H1 (cell line): ENCODE results near the gene USP26. TPM values are rescaled to one million over a fixed set of nuclear protein-coding genes. Genes with fewer than 3 reads are reported as not detected.

Source experiments
- CTCF ChIA-PET: fragments of 300-600 bp; sonication (Branson Sonifier 250); formaldehyde crosslinking; loops from one replicate; lab custom pipeline; 2021; ENCODE audit not compliant: partially characterized antibody; lab: Charles Lee
- POLR2A ChIA-PET: fragments of 300-600 bp; sonication (Branson Sonifier 250); formaldehyde crosslinking; loops from one replicate; lab custom pipeline; 2021; ENCODE audit warnings: inconsistent platforms; ENCODE audit not compliant: partially characterized antibody; lab: Charles Lee
- DNase-seq, 2 experiments: peaks; one replicate each; pipeline versions ENCODE4 v3.0.0 to v3.0.0-alpha.2; 2010 to 2022; ENCODE audit warnings: low spot score in 2 of 2, low read depth in 1 of 2, mixed read lengths in 1 of 2
- FAIRE-seq: peaks from 2 replicates; lab custom pipeline; 2011; peaks lifted over from hg19 to GRCh38; lab: Jason Lieb, UNC
- H2AFZ ChIP-seq: 2 replicates; pipeline ENCODE4 v1.8.1; 2012; ENCODE audit warnings: low read length, inconsistent platforms
- H2AK5ac ChIP-seq: 2 replicates; pipeline ENCODE4 v1.6.1; 2013; ENCODE audit warnings: low read depth, low read length
- H2BK120ac ChIP-seq: replicated peaks from 2 replicates; pipeline ENCODE3; 2013; ENCODE audit warnings: low read depth, low read length, inconsistent platforms
- H2BK12ac ChIP-seq: 2 replicates; pipeline ENCODE4 v1.6.1; 2013; ENCODE audit warnings: low read depth, low read length
- H2BK15ac ChIP-seq: 2 replicates; pipeline ENCODE4 v1.6.1; 2013; ENCODE audit warnings: low read length
- H2BK20ac ChIP-seq: 2 replicates; pipeline ENCODE4 v1.6.1; 2013; ENCODE audit warnings: low read length
- H2BK5ac ChIP-seq: 2 replicates; pipeline ENCODE4 v1.6.1; 2013; ENCODE audit warnings: low read depth, low read length
- H3K14ac ChIP-seq: 2 replicates; pipeline ENCODE4 v1.6.1; 2013; ENCODE audit warnings: inconsistent platforms; ENCODE audit not compliant: insufficient read length
- H3K18ac ChIP-seq: 2 replicates; pipeline ENCODE4 v1.6.1; 2013; ENCODE audit warnings: low read length; ENCODE audit errors: extremely low read depth
- H3K23ac ChIP-seq: 2 replicates; pipeline ENCODE4 v1.6.1; 2013; ENCODE audit warnings: inconsistent platforms; ENCODE audit not compliant: insufficient read length
- H3K23me2 ChIP-seq: 2 replicates; pipeline ENCODE4 v1.6.1; 2013; ENCODE audit warnings: low read depth, low read length
- H3K27ac ChIP-seq: 2 replicates; pipeline ENCODE4 v1.6.1; 2011; ENCODE audit warnings: low read depth, low read length, inconsistent platforms
- H3K27me3 ChIP-seq, 4 experiments: replicated peaks in 1 of 4; 1 replicate in 1 of 4; 2 replicates in 3 of 4; pipeline versions ENCODE4 v1.6.1 to v1.8.1; 2011 to 2013; ENCODE audit warnings: low read length in 3 of 4, mild to moderate bottlenecking in 3 of 4, inconsistent platforms in 2 of 4, mixed read lengths in 2 of 4, moderate library complexity in 1 of 4; ENCODE audit not compliant: control insufficient read depth in 3 of 4, insufficient read depth in 3 of 4; ENCODE audit errors: extremely low read depth in 1 of 4
- H3K36me3 ChIP-seq, 4 experiments: 2 replicates each; pipeline versions ENCODE4 v1.6.1 to v1.8.1; 2011 to 2013; ENCODE audit warnings: mild to moderate bottlenecking in 4 of 4, low read length in 3 of 4, moderate library complexity in 2 of 4, control low read depth in 1 of 4, inconsistent platforms in 1 of 4; ENCODE audit not compliant: insufficient read depth in 4 of 4, control insufficient read depth in 2 of 4
- H3K4ac ChIP-seq: replicated peaks from 2 replicates; pipeline ENCODE3; 2013; ENCODE audit warnings: low read length, low read depth, mixed read lengths, inconsistent platforms; ENCODE audit not compliant: insufficient read length
- H3K4me1 ChIP-seq, 4 experiments: replicated peaks in 1 of 4; 1 replicate in 1 of 4; 2 replicates in 3 of 4; pipeline versions ENCODE4 v1.6.1 to v1.8.1; 2011 to 2013; ENCODE audit warnings: low read length in 3 of 4, inconsistent platforms in 2 of 4, mixed read lengths in 1 of 4; ENCODE audit not compliant: insufficient read depth in 4 of 4, control insufficient read depth in 3 of 4
- H3K4me2 ChIP-seq, 2 experiments: 2 replicates each; pipeline versions ENCODE4 v1.6.1 to v1.8.1; 2011 to 2013; ENCODE audit warnings: low read depth in 2 of 2, low read length in 2 of 2, control low read depth in 1 of 2, inconsistent platforms in 1 of 2, mild to moderate bottlenecking in 1 of 2; ENCODE audit not compliant: insufficient read depth in 1 of 2
- H3K4me3 ChIP-seq, 4 experiments: fragments of 200-600, 300-600 bp in 1 of 4; sonication (generic), shearing (Covaris generic), sonication (Bioruptor Twin) in 1 of 4; 2 replicates each; pipeline versions ENCODE4 v1.5.1 to v1.8.1; 2011 to 2016; ENCODE audit warnings: low read length in 4 of 4, low read depth in 3 of 4, control low read depth in 2 of 4, inconsistent platforms in 2 of 4, mild to moderate bottlenecking in 2 of 4, mixed read lengths in 1 of 4, moderate library complexity in 1 of 4; ENCODE audit not compliant: insufficient read depth in 2 of 4; ENCODE audit errors: extremely low read depth in 1 of 4
- H3K56ac ChIP-seq: replicated peaks from 2 replicates; pipeline ENCODE3; 2013; ENCODE audit warnings: low read depth, mild to moderate bottlenecking, mixed read lengths, low read length, inconsistent platforms; ENCODE audit not compliant: insufficient read length
- H3K79me1 ChIP-seq: 2 replicates; pipeline ENCODE4 v1.6.1; 2013; ENCODE audit warnings: low read depth, low read length, control low read depth
- H3K79me2 ChIP-seq, 2 experiments: 2 replicates each; pipeline versions ENCODE4 v1.6.1 to v1.8.1; 2012 to 2013; ENCODE audit warnings: low read length in 2 of 2, mild to moderate bottlenecking in 2 of 2, inconsistent platforms in 1 of 2; ENCODE audit not compliant: insufficient read depth in 2 of 2, control insufficient read depth in 1 of 2
- H3K9ac ChIP-seq, 4 experiments: replicated peaks in 1 of 4; 1 replicate in 1 of 4; 2 replicates in 3 of 4; pipeline versions ENCODE4 v1.6.1 to v1.8.1; 2011 to 2013; ENCODE audit warnings: low read depth in 3 of 4, low read length in 3 of 4, control low read depth in 2 of 4, mild to moderate bottlenecking in 2 of 4, moderate library complexity in 2 of 4, inconsistent platforms in 1 of 4; ENCODE audit errors: extremely low read depth in 1 of 4
- H3K9me3 ChIP-seq, 2 experiments: 2 replicates each; pipeline versions ENCODE4 v1.6.1 to v1.8.1; 2012 to 2013; ENCODE audit warnings: mild to moderate bottlenecking in 2 of 2, moderate library complexity in 2 of 2, control low read depth in 1 of 2, inconsistent platforms in 1 of 2, low read depth in 1 of 2, low read length in 1 of 2, mixed read lengths in 1 of 2; ENCODE audit not compliant: insufficient read depth in 2 of 2
- H4K20me1 ChIP-seq, 2 experiments: replicated peaks in 1 of 2; 2 replicates each; pipeline versions ENCODE3 to v1.8.1; 2011 to 2013; ENCODE audit warnings: inconsistent platforms in 2 of 2, low read length in 2 of 2, mild to moderate bottlenecking in 1 of 2; ENCODE audit not compliant: insufficient read depth in 2 of 2, control insufficient read depth in 1 of 2
- H4K5ac ChIP-seq: 2 replicates; pipeline ENCODE4 v1.6.1; 2013; ENCODE audit warnings: low read length, low read depth, mixed read lengths, inconsistent platforms; ENCODE audit not compliant: insufficient read length
- H4K8ac ChIP-seq: 2 replicates; pipeline ENCODE4 v1.8.0; 2013; ENCODE audit warnings: mild to moderate bottlenecking, moderate library complexity, low read length, inconsistent platforms; ENCODE audit not compliant: insufficient read depth; ENCODE audit errors: extremely low read depth
- H4K91ac ChIP-seq: replicated peaks from 2 replicates; pipeline ENCODE3; 2013; ENCODE audit warnings: low read length, mixed read lengths, inconsistent platforms; ENCODE audit not compliant: insufficient read length
- ATF2 ChIP-seq: IDR thresholded peaks from 2 replicates; pipeline ENCODE4 v1.6.1; 2012; ENCODE audit warnings: low read length, inconsistent platforms
- BRCA1 ChIP-seq: IDR thresholded peaks from 2 replicates; pipeline ENCODE4 v1.6.1; 2012; ENCODE audit warnings: low read depth, low read length, improper control_type of control experiment
- CHD1 ChIP-seq: IDR thresholded peaks from 2 replicates; pipeline ENCODE4 v1.6.1; 2012; ENCODE audit warnings: low read depth, low read length, improper control_type of control experiment
- E2F6 ChIP-seq: IDR thresholded peaks from 2 replicates; pipeline ENCODE4 v1.6.1; 2012; ENCODE audit warnings: inconsistent platforms
- EGR1 ChIP-seq: IDR thresholded peaks from 2 replicates; pipeline ENCODE4 v1.6.1; 2011; ENCODE audit warnings: low read depth, low read length, borderline replicate concordance
- EP300 ChIP-seq, 2 experiments: IDR thresholded peaks; 1 replicate in 1 of 2; 2 replicates in 1 of 2; pipeline ENCODE4 v1.6.1; 2011 to 2012; ENCODE audit warnings: low read depth in 2 of 2, low read length in 2 of 2, mild to moderate bottlenecking in 2 of 2, borderline replicate concordance in 1 of 2, inconsistent platforms in 1 of 2, moderate library complexity in 1 of 2
- EZH2 ChIP-seq: fragments of 200-600 bp; sonication (generic); IDR thresholded peaks from 2 replicates; pipeline ENCODE4 v1.7.1; 2012; ENCODE audit warnings: low read depth, mild to moderate bottlenecking, moderate library complexity, low read length, inconsistent platforms; ENCODE audit not compliant: severe bottlenecking
- GTF2F1 ChIP-seq: IDR thresholded peaks from 2 replicates; pipeline ENCODE4 v1.6.1; 2012; ENCODE audit warnings: low read depth, low read length, improper control_type of control experiment, borderline replicate concordance
- PHF8 ChIP-seq: fragments of 200-600 bp; sonication (generic); conservative IDR thresholded peaks from 2 replicates; pipeline ENCODE4 v1.7.1; 2012; ENCODE audit warnings: low read depth, mild to moderate bottlenecking, inconsistent platforms, low read length, moderate library complexity
- SRF ChIP-seq: IDR thresholded peaks from 2 replicates; pipeline ENCODE4 v1.6.1; 2011; ENCODE audit warnings: mild to moderate bottlenecking, low read depth, low read length, moderate library complexity
- TAF1 ChIP-seq: IDR thresholded peaks from 2 replicates; pipeline ENCODE4 v1.6.1; 2011; ENCODE audit warnings: mild to moderate bottlenecking, low read depth, low read length
- TCF12 ChIP-seq: IDR thresholded peaks from 2 replicates; pipeline ENCODE4 v1.6.1; 2011; ENCODE audit warnings: low read depth, mild to moderate bottlenecking, low read length
- WGBS, 2 experiments: shearing (Covaris generic) in 1 of 2; methylation state at CpG; one replicate each; pipeline versions ENCODE4 v1.1.6 to v1.1.7; 2013 to 2015; ENCODE audit warnings: low lambda C conversion rate in 2 of 2, mixed read lengths in 2 of 2, inconsistent platforms in 1 of 2, low coverage in 1 of 2, missing lambda C conversion rate in 1 of 2; ENCODE audit not compliant: insufficient replicate concordance in 2 of 2, insufficient coverage in 1 of 2, insufficient read length in 1 of 2; ENCODE audit errors: extremely low coverage in 1 of 2, missing lambda C conversion rate in 1 of 2; 5-methylcytosine and 5-hydroxymethylcytosine counted together
- polyA plus RNA-seq, 7 experiments: library from polyadenylated mRNA; depleted of rRNA in 3 of 7; stranded (reverse) in 5 of 7; unstranded in 2 of 7; fragments of >200 nt in 5 of 7; fragments of 200-250 nt in 2 of 7; gene quantifications; 1 replicate in 5 of 7; 2 replicates in 1 of 7; 4 replicates in 1 of 7; pipeline versions ENCODE4 v1.2.1 to v1.2.3, GENCODE V29; 2011 to 2013; ENCODE audit warnings: missing spikeins in 2 of 7, mixed read lengths in 2 of 7
- total RNA-seq: library from RNA; stranded (reverse); fragmentation: NEBNext Ultra II Directional; extraction: Animal tissue kit (Norgen Biotek cat#: 25700); gene quantifications from 2 replicates; pipeline ENCODE4 v1.2.1, GENCODE V29; 2021

Gene USP26
- total and polyA plus RNA-seq, 2 of the 8 experiments (the other 6 are each of a cell fraction or from before 2014, with no cell fraction given), result not detected

- Histone ChIP-seq H3K79me2 (no peaks in the 10 kb centered on the region), H3K56ac (no peak overlapping the region), H2AFZ (no peak overlapping the region), H3K4me3 (no peak overlapping the region), H3K79me1 (no peaks in the 10 kb centered on the region), H3K27me3 (no peaks in the 10 kb centered on the region), H2BK20ac (no peak overlapping the region), H3K4me2 (no peak overlapping the region), H3K4ac (no peak overlapping the region), H3K18ac (no peak overlapping the region), H4K8ac (no peak overlapping the region), H2BK15ac (no peak overlapping the region), H3K27ac (no peak overlapping the region), H3K9me3 (no peaks in the 10 kb centered on the region), H3K23ac (no peak overlapping the region), H4K91ac (no peak overlapping the region), H3K14ac (no peak overlapping the region), H2BK12ac (no peak overlapping the region), H3K9ac (no peak overlapping the region), H2BK5ac (no peak overlapping the region), H3K23me2 (no peaks in the 10 kb centered on the region), H2BK120ac (no peak overlapping the region), H4K20me1 (no peaks in the 10 kb centered on the region), H4K5ac (no peak overlapping the region), H3K36me3 (no peaks in the 10 kb centered on the region), H2AK5ac (no peak overlapping the region), H3K4me1 (no peaks in the 10 kb centered on the region)
- WGBS, 2 experiments, result 89% methylated on average over 4 of the region's 4 CpGs; no CpG with 5 or more reads in 1 of the 2 experiments
- FAIRE-seq, result no peak
- no peak for DNase-seq
- POLR2A ChIA-PET, result no interaction called here
- CTCF ChIA-PET, result no interaction called here
- no peak for TF ChIP-seq E2F6
- TF ChIP-seq EGR1, result no peak
- TF ChIP-seq SRF, result no peak
- TF ChIP-seq PHF8, result no peak
- TF ChIP-seq TAF1, result no peak
- no peak for TF ChIP-seq TCF12
- no peak for TF ChIP-seq EP300 (IDR thresholded peaks at IDR 0.05; ENCODE audit: borderline replicate concordance in 1 of 2, low read depth in 2 of 2, low read length in 2 of 2)
- no peak for TF ChIP-seq CHD1
- no peak for TF ChIP-seq EZH2
- no peak for TF ChIP-seq ATF2
- TF ChIP-seq BRCA1, result no peak
- no peak for TF ChIP-seq GTF2F1
Measured at GRCh38 chrX:133134282-133134681, 37.4 kb upstream of the USP26 start.
